ENCODE data around the gene BSN.

DNA sequence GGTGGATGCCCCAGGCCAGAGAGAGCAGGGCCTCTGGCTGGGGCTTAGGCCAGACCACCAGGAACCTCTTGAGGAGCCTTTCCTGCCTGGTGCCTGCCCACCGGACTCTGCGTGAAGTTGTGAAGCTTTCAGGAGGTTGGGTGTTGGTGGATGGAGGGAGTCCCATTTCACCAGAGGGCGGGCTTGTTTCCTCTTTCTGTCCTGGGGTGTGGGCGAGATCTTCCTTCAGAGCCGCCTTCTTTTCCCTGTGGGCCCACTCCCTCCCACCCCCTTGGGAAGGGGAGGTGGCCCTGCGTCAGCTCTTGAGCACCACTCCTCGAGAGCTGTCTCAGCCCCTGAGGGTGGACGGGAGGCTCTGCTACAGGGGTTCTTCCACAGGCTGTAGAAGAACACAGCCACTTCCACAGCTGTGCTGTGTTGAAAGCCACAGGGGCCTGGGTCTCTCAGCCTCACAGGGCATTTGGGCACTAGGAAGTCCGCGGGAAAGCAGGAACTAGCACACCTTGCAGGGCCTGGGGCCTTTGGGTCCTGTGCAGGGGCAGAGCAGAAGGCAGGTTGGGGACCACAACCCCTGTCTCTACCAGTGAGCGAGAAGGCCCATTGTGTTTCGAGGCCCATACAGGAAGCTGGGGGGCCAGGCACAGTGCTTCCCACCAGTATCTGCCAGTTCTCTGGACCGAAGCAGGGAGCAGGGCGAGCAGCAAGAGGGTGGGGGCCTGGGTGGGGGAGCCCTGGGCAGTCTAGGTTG lies 163.1 kb downstream of the BSN start:
- TF ChIP-seq, protein P1, sequence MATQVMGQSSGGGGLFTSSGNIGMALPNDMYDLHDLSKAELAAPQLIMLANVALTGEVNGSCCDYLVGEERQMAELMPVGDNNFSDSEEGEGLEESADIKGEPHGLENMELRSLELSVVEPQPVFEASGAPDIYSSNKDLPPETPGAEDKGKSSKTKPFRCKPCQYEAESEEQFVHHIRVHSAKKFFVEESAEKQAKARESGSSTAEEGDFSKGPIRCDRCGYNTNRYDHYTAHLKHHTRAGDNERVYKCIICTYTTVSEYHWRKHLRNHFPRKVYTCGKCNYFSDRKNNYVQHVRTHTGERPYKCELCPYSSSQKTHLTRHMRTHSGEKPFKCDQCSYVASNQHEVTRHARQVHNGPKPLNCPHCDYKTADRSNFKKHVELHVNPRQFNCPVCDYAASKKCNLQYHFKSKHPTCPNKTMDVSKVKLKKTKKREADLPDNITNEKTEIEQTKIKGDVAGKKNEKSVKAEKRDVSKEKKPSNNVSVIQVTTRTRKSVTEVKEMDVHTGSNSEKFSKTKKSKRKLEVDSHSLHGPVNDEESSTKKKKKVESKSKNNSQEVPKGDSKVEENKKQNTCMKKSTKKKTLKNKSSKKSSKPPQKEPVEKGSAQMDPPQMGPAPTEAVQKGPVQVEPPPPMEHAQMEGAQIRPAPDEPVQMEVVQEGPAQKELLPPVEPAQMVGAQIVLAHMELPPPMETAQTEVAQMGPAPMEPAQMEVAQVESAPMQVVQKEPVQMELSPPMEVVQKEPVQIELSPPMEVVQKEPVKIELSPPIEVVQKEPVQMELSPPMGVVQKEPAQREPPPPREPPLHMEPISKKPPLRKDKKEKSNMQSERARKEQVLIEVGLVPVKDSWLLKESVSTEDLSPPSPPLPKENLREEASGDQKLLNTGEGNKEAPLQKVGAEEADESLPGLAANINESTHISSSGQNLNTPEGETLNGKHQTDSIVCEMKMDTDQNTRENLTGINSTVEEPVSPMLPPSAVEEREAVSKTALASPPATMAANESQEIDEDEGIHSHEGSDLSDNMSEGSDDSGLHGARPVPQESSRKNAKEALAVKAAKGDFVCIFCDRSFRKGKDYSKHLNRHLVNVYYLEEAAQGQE (IDR thresholded peaks at IDR 0.05; ENCODE audit: low read depth): no peak
- TF ChIP-seq YY1 (IDR thresholded peaks at IDR 0.05; ENCODE audit: low read depth): no peak
- TF ChIP-seq, protein P2, sequence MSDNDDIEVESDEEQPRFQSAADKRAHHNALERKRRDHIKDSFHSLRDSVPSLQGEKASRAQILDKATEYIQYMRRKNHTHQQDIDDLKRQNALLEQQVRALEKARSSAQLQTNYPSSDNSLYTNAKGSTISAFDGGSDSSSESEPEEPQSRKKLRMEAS (IDR thresholded peaks at IDR 0.05): no peak
- TF ChIP-seq RAD21 (IDR thresholded peaks at IDR 0.05; ENCODE audit: low read depth): no peak
- no peak for TF ChIP-seq TAF1 (IDR thresholded peaks at IDR 0.05; ENCODE audit: low read depth)
